ENCODE measurements around the gene MVD. TPM values are rescaled to one million over a fixed set of nuclear protein-coding genes. Genes with fewer than 3 reads are reported as not detected.

MVD gene
- total and polyA plus RNA-seq, 2 of the 13 experiments (the other 11 are each of a cell fraction or from before 2014, with no cell fraction given) = 28.1 to 187 TPM

DNA sequence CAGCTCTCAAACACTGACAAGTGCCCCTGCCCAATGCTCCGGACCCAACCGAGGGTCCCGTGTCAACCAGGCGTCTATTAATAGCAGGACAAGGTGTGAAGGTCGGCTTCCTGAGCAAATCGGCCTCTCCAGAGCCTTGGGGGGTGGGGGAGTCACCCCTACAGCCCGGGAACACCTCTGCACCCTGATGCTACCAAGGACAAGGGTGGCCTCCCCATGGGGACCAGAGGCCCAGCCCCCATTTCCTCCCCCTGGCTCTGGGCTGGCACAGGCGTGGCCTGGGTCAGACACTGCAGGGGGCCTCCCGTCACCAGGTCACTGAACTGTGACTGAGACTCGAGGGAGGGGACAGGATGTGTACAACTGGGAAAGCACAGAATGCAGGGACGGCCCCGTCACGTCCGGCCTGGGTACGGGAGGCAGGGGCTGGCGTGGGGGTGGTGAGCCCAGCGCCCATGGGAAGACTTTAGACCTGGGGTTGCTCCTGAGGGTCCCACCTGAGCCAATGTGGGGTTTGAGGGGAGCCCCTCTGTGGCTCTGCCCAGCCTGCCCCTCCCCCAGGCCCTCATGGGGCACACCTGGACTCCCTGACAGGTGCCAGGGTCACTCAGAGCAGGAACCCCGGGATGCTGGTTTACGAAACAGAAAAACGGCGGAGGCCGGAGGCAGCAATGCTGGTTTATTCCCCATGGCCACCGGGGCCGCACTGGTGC is 11.5 kb downstream of the MVD start (continued):
- TF ChIP-seq, protein P1, sequence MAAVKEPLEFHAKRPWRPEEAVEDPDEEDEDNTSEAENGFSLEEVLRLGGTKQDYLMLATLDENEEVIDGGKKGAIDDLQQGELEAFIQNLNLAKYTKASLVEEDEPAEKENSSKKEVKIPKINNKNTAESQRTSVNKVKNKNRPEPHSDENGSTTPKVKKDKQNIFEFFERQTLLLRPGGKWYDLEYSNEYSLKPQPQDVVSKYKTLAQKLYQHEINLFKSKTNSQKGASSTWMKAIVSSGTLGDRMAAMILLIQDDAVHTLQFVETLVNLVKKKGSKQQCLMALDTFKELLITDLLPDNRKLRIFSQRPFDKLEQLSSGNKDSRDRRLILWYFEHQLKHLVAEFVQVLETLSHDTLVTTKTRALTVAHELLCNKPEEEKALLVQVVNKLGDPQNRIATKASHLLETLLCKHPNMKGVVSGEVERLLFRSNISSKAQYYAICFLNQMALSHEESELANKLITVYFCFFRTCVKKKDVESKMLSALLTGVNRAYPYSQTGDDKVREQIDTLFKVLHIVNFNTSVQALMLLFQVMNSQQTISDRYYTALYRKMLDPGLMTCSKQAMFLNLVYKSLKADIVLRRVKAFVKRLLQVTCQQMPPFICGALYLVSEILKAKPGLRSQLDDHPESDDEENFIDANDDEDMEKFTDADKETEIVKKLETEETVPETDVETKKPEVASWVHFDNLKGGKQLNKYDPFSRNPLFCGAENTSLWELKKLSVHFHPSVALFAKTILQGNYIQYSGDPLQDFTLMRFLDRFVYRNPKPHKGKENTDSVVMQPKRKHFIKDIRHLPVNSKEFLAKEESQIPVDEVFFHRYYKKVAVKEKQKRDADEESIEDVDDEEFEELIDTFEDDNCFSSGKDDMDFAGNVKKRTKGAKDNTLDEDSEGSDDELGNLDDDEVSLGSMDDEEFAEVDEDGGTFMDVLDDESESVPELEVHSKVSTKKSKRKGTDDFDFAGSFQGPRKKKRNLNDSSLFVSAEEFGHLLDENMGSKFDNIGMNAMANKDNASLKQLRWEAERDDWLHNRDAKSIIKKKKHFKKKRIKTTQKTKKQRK (IDR thresholded peaks at IDR 0.05; ENCODE audit: low read length) = no peak
- TF ChIP-seq, protein P2, sequence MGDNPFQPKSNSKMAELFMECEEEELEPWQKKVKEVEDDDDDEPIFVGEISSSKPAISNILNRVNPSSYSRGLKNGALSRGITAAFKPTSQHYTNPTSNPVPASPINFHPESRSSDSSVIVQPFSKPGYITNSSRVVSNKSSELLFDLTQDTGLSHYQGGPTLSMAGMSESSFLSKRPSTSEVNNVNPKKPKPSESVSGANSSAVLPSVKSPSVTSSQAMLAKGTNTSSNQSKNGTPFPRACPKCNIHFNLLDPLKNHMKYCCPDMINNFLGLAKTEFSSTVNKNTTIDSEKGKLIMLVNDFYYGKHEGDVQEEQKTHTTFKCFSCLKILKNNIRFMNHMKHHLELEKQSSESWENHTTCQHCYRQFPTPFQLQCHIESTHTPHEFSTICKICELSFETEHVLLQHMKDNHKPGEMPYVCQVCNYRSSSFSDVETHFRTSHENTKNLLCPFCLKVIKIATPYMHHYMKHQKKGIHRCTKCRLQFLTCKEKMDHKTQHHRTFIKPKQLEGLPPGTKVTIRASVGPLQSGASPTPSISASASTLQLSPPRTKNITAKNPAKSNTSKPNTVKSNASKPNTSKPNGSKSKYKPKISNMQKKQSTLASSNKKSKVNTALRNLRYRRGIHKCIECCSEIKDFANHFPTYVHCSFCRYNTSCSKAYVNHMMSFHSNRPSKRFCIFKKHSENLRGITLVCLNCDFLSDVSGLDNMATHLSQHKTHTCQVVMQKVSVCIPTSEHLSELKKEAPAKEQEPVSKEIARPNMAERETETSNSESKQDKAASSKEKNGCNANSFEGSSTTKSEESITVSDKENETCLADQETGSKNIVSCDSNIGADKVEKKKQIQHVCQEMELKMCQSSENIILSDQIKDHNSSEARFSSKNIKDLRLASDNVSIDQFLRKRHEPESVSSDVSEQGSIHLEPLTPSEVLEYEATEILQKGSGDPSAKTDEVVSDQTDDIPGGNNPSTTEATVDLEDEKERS (CRISPR knock-in tag; IDR thresholded peaks at IDR 0.05) = peak; percentile 75
- TF ChIP-seq, protein P3, sequence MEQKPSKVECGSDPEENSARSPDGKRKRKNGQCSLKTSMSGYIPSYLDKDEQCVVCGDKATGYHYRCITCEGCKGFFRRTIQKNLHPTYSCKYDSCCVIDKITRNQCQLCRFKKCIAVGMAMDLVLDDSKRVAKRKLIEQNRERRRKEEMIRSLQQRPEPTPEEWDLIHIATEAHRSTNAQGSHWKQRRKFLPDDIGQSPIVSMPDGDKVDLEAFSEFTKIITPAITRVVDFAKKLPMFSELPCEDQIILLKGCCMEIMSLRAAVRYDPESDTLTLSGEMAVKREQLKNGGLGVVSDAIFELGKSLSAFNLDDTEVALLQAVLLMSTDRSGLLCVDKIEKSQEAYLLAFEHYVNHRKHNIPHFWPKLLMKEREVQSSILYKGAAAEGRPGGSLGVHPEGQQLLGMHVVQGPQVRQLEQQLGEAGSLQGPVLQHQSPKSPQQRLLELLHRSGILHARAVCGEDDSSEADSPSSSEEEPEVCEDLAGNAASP (CRISPR knock-in tag; IDR thresholded peaks at IDR 0.05; ENCODE audit: borderline replicate concordance) = peak; percentile 89
- TF ChIP-seq ZNF605 (CRISPR knock-in tag; IDR thresholded peaks at IDR 0.05) = peak; percentile 82; the same call in 1 of the 2 replicates
- TF ChIP-seq, protein P4, sequence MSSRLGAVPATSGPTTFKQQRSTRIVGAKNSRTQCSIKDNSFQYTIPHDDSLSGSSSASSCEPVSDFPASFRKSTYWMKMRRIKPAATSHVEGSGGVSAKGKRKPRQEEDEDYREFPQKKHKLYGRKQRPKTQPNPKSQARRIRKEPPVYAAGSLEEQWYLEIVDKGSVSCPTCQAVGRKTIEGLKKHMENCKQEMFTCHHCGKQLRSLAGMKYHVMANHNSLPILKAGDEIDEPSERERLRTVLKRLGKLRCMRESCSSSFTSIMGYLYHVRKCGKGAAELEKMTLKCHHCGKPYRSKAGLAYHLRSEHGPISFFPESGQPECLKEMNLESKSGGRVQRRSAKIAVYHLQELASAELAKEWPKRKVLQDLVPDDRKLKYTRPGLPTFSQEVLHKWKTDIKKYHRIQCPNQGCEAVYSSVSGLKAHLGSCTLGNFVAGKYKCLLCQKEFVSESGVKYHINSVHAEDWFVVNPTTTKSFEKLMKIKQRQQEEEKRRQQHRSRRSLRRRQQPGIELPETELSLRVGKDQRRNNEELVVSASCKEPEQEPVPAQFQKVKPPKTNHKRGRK (CRISPR knock-in tag; IDR thresholded peaks at IDR 0.05) = 0 out of 2 replicates have a peak, but pooled peaks have one; percentile 45
- peak; percentile 87; the same call in 1 of the 2 replicates for TF ChIP-seq MIER3 (CRISPR knock-in tag; IDR thresholded peaks at IDR 0.05; ENCODE audit: borderline replicate concordance)
- no peak for TF ChIP-seq NCOA5 (CRISPR knock-in tag; IDR thresholded peaks at IDR 0.05)
- TF ChIP-seq ZNF660 (CRISPR knock-in tag; IDR thresholded peaks at IDR 0.05; ENCODE audit: borderline replicate concordance, low read depth) = no peak
- TF ChIP-seq, protein P5, sequence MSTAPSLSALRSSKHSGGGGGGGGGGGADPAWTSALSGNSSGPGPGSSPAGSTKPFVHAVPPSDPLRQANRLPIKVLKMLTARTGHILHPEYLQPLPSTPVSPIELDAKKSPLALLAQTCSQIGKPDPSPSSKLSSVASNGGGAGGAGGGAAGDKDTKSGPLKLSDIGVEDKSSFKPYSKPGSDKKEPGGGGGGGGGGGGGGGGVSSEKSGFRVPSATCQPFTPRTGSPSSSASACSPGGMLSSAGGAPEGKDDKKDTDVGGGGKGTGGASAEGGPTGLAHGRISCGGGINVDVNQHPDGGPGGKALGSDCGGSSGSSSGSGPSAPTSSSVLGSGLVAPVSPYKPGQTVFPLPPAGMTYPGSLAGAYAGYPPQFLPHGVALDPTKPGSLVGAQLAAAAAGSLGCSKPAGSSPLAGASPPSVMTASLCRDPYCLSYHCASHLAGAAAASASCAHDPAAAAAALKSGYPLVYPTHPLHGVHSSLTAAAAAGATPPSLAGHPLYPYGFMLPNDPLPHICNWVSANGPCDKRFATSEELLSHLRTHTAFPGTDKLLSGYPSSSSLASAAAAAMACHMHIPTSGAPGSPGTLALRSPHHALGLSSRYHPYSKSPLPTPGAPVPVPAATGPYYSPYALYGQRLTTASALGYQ (CRISPR knock-in tag; IDR thresholded peaks at IDR 0.05) = 0 out of 2 replicates have a peak, but pooled peaks have one; percentile 48
- peak; percentile 99 for TF ChIP-seq HIVEP1 (CRISPR knock-in tag; IDR thresholded peaks at IDR 0.05)
- TF ChIP-seq, protein P6, sequence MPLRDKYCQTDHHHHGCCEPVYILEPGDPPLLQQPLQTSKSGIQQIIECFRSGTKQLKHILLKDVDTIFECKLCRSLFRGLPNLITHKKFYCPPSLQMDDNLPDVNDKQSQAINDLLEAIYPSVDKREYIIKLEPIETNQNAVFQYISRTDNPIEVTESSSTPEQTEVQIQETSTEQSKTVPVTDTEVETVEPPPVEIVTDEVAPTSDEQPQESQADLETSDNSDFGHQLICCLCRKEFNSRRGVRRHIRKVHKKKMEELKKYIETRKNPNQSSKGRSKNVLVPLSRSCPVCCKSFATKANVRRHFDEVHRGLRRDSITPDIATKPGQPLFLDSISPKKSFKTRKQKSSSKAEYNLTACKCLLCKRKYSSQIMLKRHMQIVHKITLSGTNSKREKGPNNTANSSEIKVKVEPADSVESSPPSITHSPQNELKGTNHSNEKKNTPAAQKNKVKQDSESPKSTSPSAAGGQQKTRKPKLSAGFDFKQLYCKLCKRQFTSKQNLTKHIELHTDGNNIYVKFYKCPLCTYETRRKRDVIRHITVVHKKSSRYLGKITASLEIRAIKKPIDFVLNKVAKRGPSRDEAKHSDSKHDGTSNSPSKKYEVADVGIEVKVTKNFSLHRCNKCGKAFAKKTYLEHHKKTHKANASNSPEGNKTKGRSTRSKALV (CRISPR knock-in tag; IDR thresholded peaks at IDR 0.05) = peak; percentile 43
- no peak; the same call in 1 of the 2 replicates for TF ChIP-seq ZNF354B (CRISPR knock-in tag; IDR thresholded peaks at IDR 0.05)

Data from HepG2 (cell line).